Keratinocyte (primary cell): ENCODE results near the gene LRBA.

Source experiments
- CTCF ChIP-seq, 3 experiments: IDR thresholded peaks in 1 of 3; conservative IDR thresholded peaks in 1 of 3; optimal IDR thresholded peaks in 1 of 3; 2 replicates in 2 of 3; 3 replicates in 1 of 3; pipeline versions ENCODE3 to v1.5.1; 2011; ENCODE audit warnings: low read length in 3 of 3, mild to moderate bottlenecking in 3 of 3, moderate library complexity in 2 of 3, control low read depth in 1 of 3, inconsistent platforms in 1 of 3; ENCODE audit not compliant: insufficient read depth in 2 of 3; ENCODE audit errors: extremely low read depth in 1 of 3
- EZH2 ChIP-seq: IDR thresholded peaks from one replicate; pipeline ENCODE4 v1.6.1; 2012; ENCODE audit warnings: inconsistent platforms, mild to moderate bottlenecking, low read length, moderate library complexity

- TF ChIP-seq EZH2 (no peak), CTCF (optimal IDR thresholded peaks at IDR 0.05 in 1 of 3, IDR thresholded peaks at IDR 0.05 in 1 of 3, conservative IDR thresholded peaks at IDR 0.05 in 1 of 3; ENCODE audit: extremely low read depth in 1 of 3, insufficient read depth in 2 of 3, low read length in 3 of 3) (no peak)
These were observed 575.6 kb downstream of the LRBA start for GRCh38 chr4:150439451-150439933.
